Mesenteric fat pad (tissue), 1 donor: ENCODE measurements around the gene PPM1M. TPM values are rescaled to one million over a fixed set of nuclear protein-coding genes. Genes with fewer than 3 reads are reported as not detected.

Source experiments
- DNase-seq: peaks from one replicate; pipeline ENCODE4 v3.0.0-alpha.2; 2020; ENCODE audit warnings: low spot score
- microRNA-seq: library from miRNA; unstranded; fragments of <30 nt; microRNA quantifications from one replicate; pipeline ENCODE4 v1.2.0, GENCODE V29; 2020; ENCODE audit warnings: borderline number of aligned reads
- total RNA-seq: library from RNA; stranded (reverse); fragmentation: NEBNext Ultra II Directional; extraction: Animal tissue kit (Norgen Biotek cat#: 25700); gene quantifications from one replicate; pipeline ENCODE4 v1.2.1, GENCODE V29; 2021
- donor health status: DM: yes; HTN: yes; CAD: no.

PPM1M gene
- total RNA-seq, 1 donor from 2014 or later: 26.8 TPM

- DNase-seq: no peak
Measured at GRCh38 chr3:52293491-52294319, 48.1 kb downstream of the PPM1M start.

GRCh38 chr3:52294320-52295150 lies 49.0 kb downstream of the PPM1M start:
- DNase-seq: no peak

GRCh38 chr3:52295671-52296208 lies 50.2 kb downstream of the PPM1M start:
- DNase-seq: no peak

- DNase-seq: no peak
Measured at GRCh38 chr3:52297242-52298148, 51.9 kb downstream of the PPM1M start.

DNA sequence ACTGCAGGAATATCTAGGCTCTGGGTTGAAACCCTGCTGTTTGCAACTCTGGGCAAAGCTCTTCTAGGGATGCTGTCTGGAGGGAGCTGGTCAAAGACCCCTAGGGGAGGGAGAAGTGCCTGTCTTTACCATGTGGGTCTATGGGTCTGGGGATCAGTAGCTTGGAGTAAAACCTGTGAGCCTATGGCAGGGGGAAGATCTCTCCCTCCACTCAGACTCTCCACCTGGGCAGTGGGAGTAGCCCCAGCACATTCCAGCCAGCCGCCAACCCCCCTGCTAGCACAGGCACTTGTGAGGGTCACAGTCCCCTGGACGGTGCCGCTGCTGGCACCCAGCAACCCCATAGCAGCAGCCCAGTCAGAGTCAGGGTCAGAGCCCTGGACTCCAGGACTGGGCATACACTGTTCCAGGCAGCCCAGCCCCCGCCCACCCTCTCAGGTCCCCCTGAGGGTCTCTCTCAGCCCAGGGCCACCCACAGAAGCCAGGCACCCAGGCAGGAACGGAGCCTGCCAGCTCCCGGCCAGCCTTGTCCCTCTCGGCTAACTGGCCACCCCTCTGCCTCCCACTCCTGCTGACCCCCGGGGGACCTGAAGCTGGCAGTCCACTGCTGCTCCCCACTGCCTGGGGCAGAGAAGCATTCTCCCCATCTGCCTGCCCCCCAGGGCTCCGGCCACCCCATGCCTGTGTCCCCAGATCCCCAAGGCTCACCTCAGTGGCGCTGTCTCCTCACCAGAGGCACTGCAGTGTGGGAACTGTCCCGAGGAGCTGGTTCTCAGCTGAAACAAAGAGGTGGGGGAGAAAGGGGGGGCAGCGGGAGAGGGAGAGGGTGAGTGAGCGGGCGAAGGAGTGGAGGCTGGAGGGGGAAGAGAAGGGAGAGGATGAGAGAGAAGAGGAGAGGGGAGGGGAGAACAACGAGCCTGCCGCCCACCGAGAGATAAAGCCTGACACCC lies 52.9 kb downstream of the PPM1M start:
- DNase-seq: no peak

GRCh38 chr3:52299247-52299878 lies 53.8 kb downstream of the PPM1M start:
- no peak for DNase-seq

Small RNA genes within 50 kb of the gene (microRNA-seq; reads per million reads assigned to microRNA genes)
- not detected for gene MIR135A1
- 70,147 reads per million, percentile 99 among the genes with 10 or more reads in this experiment for gene MIRLET7G

Other genes with a start within 250 kb of the PPM1M start
- gene RPL29, start 249.9 kb upstream of the PPM1M start, total RNA-seq: 948 TPM
- 17.2 TPM for gene DUSP7, start 189.2 kb upstream of the PPM1M start, total RNA-seq
- gene POC1A, start 91.3 kb upstream of the PPM1M start, total RNA-seq: 2.8 TPM
- 134 TPM for gene ALAS1, start 47.6 kb upstream of the PPM1M start, total RNA-seq
- gene TLR9, start 20.1 kb upstream of the PPM1M start, total RNA-seq: 0.19 TPM
- gene TWF2, start 6.6 kb upstream of the PPM1M start, total RNA-seq: 52.4 TPM
- gene WDR82, start 32.9 kb downstream of the PPM1M start, total RNA-seq: 52.7 TPM
- 14.1 TPM for gene GLYCTK, start 42.1 kb downstream of the PPM1M start, total RNA-seq
- 9.9 TPM for gene DNAH1, start 70.6 kb downstream of the PPM1M start, total RNA-seq
- 66.6 TPM for gene BAP1, start 164.2 kb downstream of the PPM1M start, total RNA-seq
- gene PHF7, start 164.9 kb downstream of the PPM1M start, total RNA-seq: 10.1 TPM
- 144 TPM for gene SEMA3G, start 199.3 kb downstream of the PPM1M start, total RNA-seq
- not detected for gene TNNC1, start 208.3 kb downstream of the PPM1M start, total RNA-seq
- 71.6 TPM for gene NISCH, start 209.8 kb downstream of the PPM1M start, total RNA-seq
- gene STAB1, start 249.6 kb downstream of the PPM1M start, total RNA-seq: 557 TPM